T-cell (primary cell): ENCODE results near the gene UAP1L1. TPM values are rescaled to one million over a fixed set of nuclear protein-coding genes. Genes with fewer than 3 reads are reported as not detected.
A peak's percentile ranks its signal among the peaks of the same experiment; 100 is the strongest.

Experiments used
- ATAC-seq, 4 experiments: fragments of 200-7000 bp in 3 of 4; fragments of 150-1000 bp in 1 of 4; cut with Tn5 transposase; replicated peaks in 1 of 4; 1 replicate in 3 of 4; 2 replicates in 1 of 4; pipeline ENCODE4 v1.10.0; 2021; ENCODE audit warnings: moderate library complexity in 3 of 4, mild to moderate bottlenecking in 2 of 4, moderate number of reproducible peaks in 1 of 4
- CTCF ChIA-PET, 2 donors: fragments of 300-600 bp; sonication (Branson Sonifier 250); formaldehyde crosslinking; loops; one replicate each; lab custom pipeline; 2022; ENCODE audit warnings: antibody characterized with exemption in 2 of 2; lab: Charles Lee
- POLR2A ChIA-PET, 2 donors: fragments of 300-600 bp; sonication (Branson Sonifier 250); formaldehyde crosslinking; loops; one replicate each; lab custom pipeline; 2022; ENCODE audit warnings: antibody characterized with exemption in 2 of 2; lab: Charles Lee
- DNase-seq, 35 experiments: peaks; one replicate each; pipeline versions ENCODE4 v3.0.0 to v3.0.0-alpha.2; 2013 to 2023
- H3K27ac ChIP-seq: one replicate; pipeline ENCODE4 v1.5.1; 2013; ENCODE audit warnings: low read length
- H3K27me3 ChIP-seq, 2 experiments: replicated peaks in 1 of 2; 1 replicate in 1 of 2; 2 replicates in 1 of 2; pipeline versions ENCODE4 v1.6.1 to v1.7.0; 2013; ENCODE audit warnings: low read length in 1 of 2, mixed read lengths in 1 of 2; ENCODE audit not compliant: control insufficient read depth in 2 of 2, insufficient read depth in 2 of 2; ENCODE audit errors: extremely low read depth in 1 of 2
- H3K36me3 ChIP-seq, 2 donors: 1 replicate in 1 of 2; 2 replicates in 1 of 2; pipeline versions ENCODE4 v1.6.1 to v1.7.0; 2013; ENCODE audit warnings: low read length in 1 of 2; ENCODE audit not compliant: control insufficient read depth in 2 of 2, insufficient read depth in 1 of 2; ENCODE audit errors: extremely low read depth in 1 of 2
- H3K4me1 ChIP-seq, 2 experiments: 1 replicate in 1 of 2; 2 replicates in 1 of 2; pipeline versions ENCODE4 v1.6.1 to v1.7.0; 2013; ENCODE audit warnings: low read length in 2 of 2, mixed read lengths in 1 of 2; ENCODE audit not compliant: insufficient read depth in 2 of 2, control insufficient read depth in 1 of 2; ENCODE audit errors: extremely low read depth in 1 of 2
- H3K4me3 ChIP-seq, 2 donors: 1 replicate in 1 of 2; 2 replicates in 1 of 2; pipeline versions ENCODE4 v1.5.1 to v1.7.0; 2013; ENCODE audit warnings: mild to moderate bottlenecking in 2 of 2, low read length in 1 of 2, moderate library complexity in 1 of 2; ENCODE audit not compliant: control insufficient read depth in 1 of 2; ENCODE audit errors: extremely low read depth in 1 of 2
- H3K9me3 ChIP-seq: 2 replicates; pipeline ENCODE4 v1.7.0; 2013
- H3K27ac Mint-ChIP-seq, 2 donors: one replicate each; pipeline ENCODE4 v1.8.0; 2020 to 2021; ENCODE audit warnings: mild to moderate bottlenecking in 2 of 2, mixed read lengths in 2 of 2
- H3K27me3 Mint-ChIP-seq, 2 donors: one replicate each; pipeline ENCODE4 v1.8.0; 2021 to 2022; ENCODE audit warnings: mixed read lengths in 2 of 2
- H3K36me3 Mint-ChIP-seq: one replicate; pipeline ENCODE4 v1.8.0; 2021; ENCODE audit warnings: mixed read lengths
- H3K4me1 Mint-ChIP-seq, 3 donors: one replicate each; pipeline ENCODE4 v1.8.0; 2020 to 2022; ENCODE audit warnings: mixed read lengths in 3 of 3, mild to moderate bottlenecking in 1 of 3
- H3K4me3 Mint-ChIP-seq, 3 donors: one replicate each; pipeline ENCODE4 v1.8.0; 2020 to 2022; ENCODE audit warnings: mild to moderate bottlenecking in 3 of 3, mixed read lengths in 3 of 3, moderate library complexity in 3 of 3
- H3K9me3 Mint-ChIP-seq, 3 donors: one replicate each; pipeline ENCODE4 v1.8.0; 2020 to 2022; ENCODE audit warnings: mixed read lengths in 3 of 3
- WGBS: methylation state at CpG from one replicate; pipeline ENCODE4 v1.1.5; 2013; ENCODE audit warnings: missing lambda C conversion rate; ENCODE audit not compliant: insufficient coverage; 5-methylcytosine and 5-hydroxymethylcytosine counted together
- total RNA-seq, 35 experiments: library from RNA in 6 of 35; stranded (reverse) in 6 of 35; fragments of 120-200 nt in 1 of 35; gene quantifications; one replicate each; pipeline versions ENCODE4 v1.2.1 to v1.2.4 and lab custom pipeline; 2013 to 2026

Gene UAP1L1
- total RNA-seq, 5 donors from 2014 or later (not counting 1 experiment from before 2014, with no cell fraction given): 11.3 to 32.8 (median 19.3) TPM

DNA sequence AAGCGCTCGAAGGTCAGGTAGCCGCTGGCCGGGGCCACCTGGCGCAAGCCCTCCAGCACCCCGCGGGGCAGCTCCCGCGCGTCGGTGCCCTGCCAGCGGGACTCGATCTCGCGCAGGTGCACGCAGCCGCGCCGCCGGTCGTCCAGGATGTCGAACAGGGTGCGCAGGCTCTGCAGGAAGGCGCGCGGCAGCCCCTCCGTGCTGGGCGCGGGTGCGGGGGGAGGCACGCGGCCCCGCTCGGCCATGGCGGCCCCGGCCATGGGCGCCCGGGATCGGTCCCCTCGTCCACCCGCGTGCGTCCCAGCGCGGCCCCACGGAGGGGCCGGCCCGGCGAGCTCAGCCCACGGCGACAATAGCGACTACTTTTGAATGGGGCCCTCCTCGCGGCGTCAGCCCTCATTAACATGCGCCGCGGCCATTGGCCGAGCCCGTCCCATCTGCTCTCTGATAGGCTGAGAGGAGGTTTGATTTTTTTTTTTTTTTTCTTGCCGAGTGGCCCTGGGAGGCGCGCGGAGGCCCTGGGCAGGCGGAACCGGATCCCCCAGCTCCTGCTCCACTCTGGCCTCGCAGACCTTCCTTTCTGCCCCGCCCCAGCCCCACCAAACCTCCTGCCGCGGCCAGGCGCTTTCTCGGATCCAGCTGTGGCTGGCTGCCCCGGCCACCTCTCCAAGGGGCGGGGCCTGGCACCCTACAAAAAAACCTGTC is 7.0 kb upstream of the UAP1L1 start, which contains the start of gene SAPCD2:
Gene SAPCD2, minus strand, starts transcription at position 357 of the 705 bp plus-strand sequence. Its CDS starts 97 bp downstream, at position 260.
- ChIA-PET POLR2A (interaction anchor here (0.5 to 1.2 kb wide), 6 partner anchors 16 to 552 kb away, joined by 3 to 6 read pairs (median 3); partner anchors contain the start of genes MAN1B1 (in 1 of the 2) and TUBB4B (in 1 of the 2)), CTCF (interaction anchor here in 1 of 2 donors (0.7 to 2.2 kb wide), 5 partner anchors 16 to 270 kb away, joined by 3 to 11 read pairs (median 7); partner anchors contain the start of genes MAN1B1 and NPDC1)
- Mint-ChIP-seq H3K27ac (peak within 1 kb of the TSS in 1 of 2 donors; percentile 44), H3K36me3 (no peaks in the 10 kb centered on the region), H3K4me1 (peaks cover 12 to 15% (median 14%) of the 10 kb centered on the region in 3 donors), H3K27me3 (peaks cover 3% of the 10 kb centered on the region in 2 donors), H3K4me3 (peak within 1 kb of the TSS; percentile 68 to 73 (median 68)), H3K9me3 (no peaks in the 10 kb centered on the region)
- DNase-seq (peak; percentile 62 to 90 (median 80)), ATAC-seq (peak; percentile 88 to 90 (median 89))
- H3K4me1 ChIP-seq: peaks cover 5 to 28% of the 10 kb centered on the region in 2 experiments
- no peak within 1 kb of the TSS for H3K27ac ChIP-seq
- no peaks in the 10 kb centered on the region for H3K36me3 ChIP-seq
- no peaks in the 10 kb centered on the region for H3K9me3 ChIP-seq
- peaks cover 0 to 19% of the 10 kb centered on the region in 2 experiments for H3K27me3 ChIP-seq
- H3K4me3 ChIP-seq: peak within 1 kb of the TSS; percentile 39 to 48
- WGBS: under 1% methylated on average over 56 of the region's 74 CpGs

- Mint-ChIP-seq H3K9me3 (no peaks in the 10 kb centered on the region), H3K4me1 (peaks cover 12 to 15% (median 14%) of the 10 kb centered on the region in 3 donors), H3K27ac (peak overlapping the region in 1 of 2 donors; percentile 44), H3K27me3 (peaks cover 3% of the 10 kb centered on the region in 2 donors), H3K4me3 (peak overlapping the region; percentile 68 to 73 (median 68)), H3K36me3 (no peaks in the 10 kb centered on the region)
- 47% methylated on average over 4 of the region's 6 CpGs for WGBS
- DNase-seq: no peak
- CTCF ChIA-PET: interaction anchor here in 1 of 2 donors (0.7 to 2.2 kb wide), 3 partner anchors 16 to 271 kb away, joined by 3 to 11 read pairs (median 4); partner anchors contain the start of genes MAN1B1 and NPDC1
- Histone ChIP-seq H3K36me3 (no peaks in the 10 kb centered on the region), H3K27me3 (peaks cover 0 to 19% of the 10 kb centered on the region in 2 experiments), H3K4me3 (peak overlapping the region; percentile 39 to 48), H3K4me1 (peaks cover 5 to 28% of the 10 kb centered on the region in 2 experiments), H3K9me3 (no peaks in the 10 kb centered on the region), H3K27ac (no peak overlapping the region)
- POLR2A ChIA-PET: interaction anchor here (0.5 to 1.2 kb wide), 4 partner anchors 26 to 552 kb away, joined by 3 to 6 read pairs (median 3); partner anchors contain the start of gene TUBB4B (in 1 of the 2)
- no peak for ATAC-seq
Measured at GRCh38 chr9:137070906-137071275, 6.4 kb upstream of the UAP1L1 start.

DNA sequence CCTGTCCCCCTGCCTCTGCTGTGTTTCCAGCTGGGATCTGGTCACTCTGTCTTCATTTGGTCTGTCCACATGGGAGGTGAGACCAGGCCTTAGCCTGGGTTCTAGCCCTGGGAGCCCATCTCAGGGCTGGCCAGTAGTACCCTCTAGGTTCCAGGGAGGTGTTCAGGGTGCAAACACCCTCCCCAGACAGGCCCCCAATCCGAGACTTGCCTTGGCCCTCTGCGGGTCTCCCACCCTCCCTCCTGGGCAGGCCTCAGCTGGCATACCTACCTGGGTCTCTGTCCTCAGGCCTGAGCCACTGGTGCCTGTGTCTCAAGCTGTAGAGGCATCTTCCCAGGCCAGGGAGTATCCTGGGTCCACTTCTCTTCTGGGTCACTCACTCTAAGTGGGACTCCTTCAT is 6.0 kb upstream of the UAP1L1 start:
- CTCF ChIA-PET: interaction anchor here in 1 of 2 donors (1.0 kb wide), 1 partner anchor 25 kb away, joined by 4 read pairs; the partner anchor contains the start of gene NPDC1
- H3K9me3 ChIP-seq: no peaks in the 10 kb centered on the region
- 78% methylated on average over 2 of the region's 2 CpGs for WGBS
- no peak for ATAC-seq
- peaks cover 0 to 19% of the 10 kb centered on the region in 2 experiments for H3K27me3 ChIP-seq
- peaks cover 12 to 15% (median 14%) of the 10 kb centered on the region in 3 donors for H3K4me1 Mint-ChIP-seq
- peak overlapping the region in 1 of 2 donors; percentile 44 for H3K27ac Mint-ChIP-seq
- H3K4me3 ChIP-seq: no peak overlapping the region
- H3K4me3 Mint-ChIP-seq: peak overlapping the region; percentile 68 to 73 (median 68)
- POLR2A ChIA-PET: no interaction called here
- no peaks in the 10 kb centered on the region for H3K36me3 ChIP-seq
- peaks cover 3% of the 10 kb centered on the region in 2 donors for H3K27me3 Mint-ChIP-seq
- no peak overlapping the region for H3K27ac ChIP-seq
- no peaks in the 10 kb centered on the region for H3K36me3 Mint-ChIP-seq
- no peaks in the 10 kb centered on the region for H3K9me3 Mint-ChIP-seq
- H3K4me1 ChIP-seq: peaks cover 5 to 28% of the 10 kb centered on the region in 2 experiments
- DNase-seq: no peak

DNA sequence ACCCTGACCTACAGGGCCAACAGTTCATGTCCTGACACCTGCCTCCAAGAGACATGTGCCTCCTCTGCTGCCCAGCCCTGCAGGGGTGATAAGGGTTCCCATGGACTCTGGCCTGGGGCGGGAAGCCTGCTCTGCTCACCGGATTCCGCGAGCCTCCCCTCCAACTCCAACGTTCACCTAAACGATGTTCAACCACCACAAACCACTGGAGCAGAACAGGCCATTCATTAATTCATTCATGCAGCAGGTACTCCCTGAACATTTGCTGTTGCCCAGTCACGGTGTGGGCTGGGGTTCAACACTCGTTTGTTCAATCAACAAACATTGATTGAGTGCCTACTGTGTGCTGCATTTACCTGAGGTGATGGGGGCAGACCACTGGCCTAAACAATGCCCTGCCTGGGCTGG is 3.3 kb upstream of the UAP1L1 start:
- Mint-ChIP-seq H3K36me3 (no peaks in the 10 kb centered on the region), H3K4me3 (no peak overlapping the region), H3K9me3 (no peaks in the 10 kb centered on the region), H3K4me1 (peaks cover 8 to 14% (median 10%) of the 10 kb centered on the region in 3 donors), H3K27me3 (no peaks in the 10 kb centered on the region), H3K27ac (no peak overlapping the region)
- Histone ChIP-seq H3K4me3 (no peak overlapping the region), H3K4me1 (peaks cover 5 to 35% of the 10 kb centered on the region in 2 experiments), H3K9me3 (no peaks in the 10 kb centered on the region), H3K27ac (no peak overlapping the region), H3K36me3 (no peaks in the 10 kb centered on the region), H3K27me3 (peaks cover 0 to 13% of the 10 kb centered on the region in 2 experiments)
- ATAC-seq: no peak
- ChIA-PET POLR2A (no interaction called here), CTCF (no interaction called here)
- no peak for DNase-seq
- 84% methylated on average over 7 of the region's 8 CpGs for WGBS

DNA sequence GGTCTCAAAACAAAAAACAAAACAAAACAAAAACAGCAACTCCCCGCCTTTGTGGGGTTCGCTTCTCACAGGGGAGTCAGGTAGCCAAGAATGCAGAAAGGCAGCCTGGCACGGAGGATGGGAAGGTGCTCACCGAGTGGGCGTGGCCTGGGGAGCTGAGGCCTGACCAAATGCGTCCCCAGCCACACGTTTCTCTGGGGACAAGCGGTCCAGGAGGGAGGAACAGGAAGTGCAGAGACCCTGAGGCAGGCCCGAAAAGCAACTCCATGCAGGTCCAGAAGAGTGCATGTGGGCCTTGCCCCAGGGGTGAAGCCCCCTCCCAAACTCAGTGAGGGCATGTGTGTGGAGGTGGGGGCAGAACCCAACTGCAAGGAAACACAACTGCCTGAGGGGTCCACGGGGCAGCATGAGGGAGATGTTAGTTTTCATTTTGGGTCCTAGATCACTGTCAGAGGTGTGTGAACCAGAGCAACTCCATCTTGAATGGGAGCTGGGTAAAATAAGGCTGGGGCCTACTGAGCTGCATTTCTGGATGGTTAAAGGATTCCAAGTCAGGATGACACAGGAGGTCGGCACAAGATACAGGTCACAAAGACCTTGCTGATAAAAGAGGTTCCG is 2.6 kb upstream of the UAP1L1 start:
- ATAC-seq (no peak), DNase-seq (no peak)
- POLR2A ChIA-PET: no interaction called here
- Histone ChIP-seq H3K27me3 (peaks cover 0 to 6% of the 10 kb centered on the region in 2 experiments), H3K36me3 (peaks cover 0 to 1% of the 10 kb centered on the region in 2 donors), H3K4me1 (peaks cover 2 to 32% of the 10 kb centered on the region in 2 experiments), H3K27ac (no peak overlapping the region), H3K9me3 (no peaks in the 10 kb centered on the region), H3K4me3 (no peak overlapping the region)
- H3K4me3 Mint-ChIP-seq: no peak overlapping the region
- WGBS: 90% methylated on average over 10 of the region's 12 CpGs
- CTCF ChIA-PET: no interaction called here
- no peaks in the 10 kb centered on the region for H3K9me3 Mint-ChIP-seq
- peaks cover 9 to 16% (median 12%) of the 10 kb centered on the region in 3 donors for H3K4me1 Mint-ChIP-seq
- H3K27ac Mint-ChIP-seq: no peak overlapping the region
- H3K36me3 Mint-ChIP-seq: peaks cover under 1% of the 10 kb centered on the region
- no peaks in the 10 kb centered on the region for H3K27me3 Mint-ChIP-seq

DNA sequence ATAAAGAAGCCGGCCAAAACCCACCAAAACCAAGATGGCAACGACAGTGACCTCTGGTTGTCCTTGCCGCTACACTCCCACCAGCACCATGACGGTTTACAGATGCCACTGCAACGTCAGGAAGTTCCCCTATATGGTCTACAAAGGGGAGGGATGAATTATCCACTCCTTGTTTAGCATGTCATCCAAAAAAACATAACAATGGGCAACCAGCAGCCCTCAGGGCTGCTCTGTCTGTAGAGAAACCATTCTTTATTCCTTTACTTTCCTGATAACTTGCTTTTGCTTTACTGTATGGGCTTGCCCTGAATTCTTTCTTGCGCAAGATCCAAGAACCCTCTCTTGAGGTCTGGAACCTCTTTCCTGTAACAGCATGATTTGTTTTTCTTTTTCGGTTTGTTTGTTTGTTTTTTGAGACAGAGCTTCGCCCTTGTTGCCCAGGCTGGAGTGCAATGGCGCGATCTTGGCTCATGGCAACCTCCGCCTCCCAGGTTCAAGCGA is 2.0 kb upstream of the UAP1L1 start:
- H3K4me1 Mint-ChIP-seq: peaks cover 11 to 18% (median 15%) of the 10 kb centered on the region in 3 donors
- no peak overlapping the region for H3K27ac ChIP-seq
- peaks cover 0 to 5% of the 10 kb centered on the region in 2 donors for H3K36me3 ChIP-seq
- DNase-seq (no peak), ATAC-seq (no peak)
- ChIA-PET POLR2A (no interaction called here), CTCF (no interaction called here)
- peak overlapping the region in 1 of 3 donors; percentile 7 for H3K4me3 Mint-ChIP-seq
- H3K9me3 ChIP-seq: no peaks in the 10 kb centered on the region
- H3K27ac Mint-ChIP-seq: no peak overlapping the region
- WGBS: 100% methylated on average over 2 of the region's 12 CpGs
- peaks cover 2 to 32% of the 10 kb centered on the region in 2 experiments for H3K4me1 ChIP-seq
- peaks cover 3% of the 10 kb centered on the region for H3K36me3 Mint-ChIP-seq
- H3K27me3 ChIP-seq: peaks cover 0 to 6% of the 10 kb centered on the region in 2 experiments
- H3K9me3 Mint-ChIP-seq: no peaks in the 10 kb centered on the region
- no peaks in the 10 kb centered on the region for H3K27me3 Mint-ChIP-seq
- no peak overlapping the region for H3K4me3 ChIP-seq
